ENCODE results near the gene GLOD4.

- no peak for TF ChIP-seq CTCF (IDR thresholded peaks at IDR 0.05)
- TF ChIP-seq POLR2A (IDR thresholded peaks at IDR 0.05), result no peak
Measured at GRCh38 chr17:784143-784542, 2.1 kb upstream of the GLOD4 start.
